ENCODE measurements around the gene CLK4.

Gene CLK4

DNA sequence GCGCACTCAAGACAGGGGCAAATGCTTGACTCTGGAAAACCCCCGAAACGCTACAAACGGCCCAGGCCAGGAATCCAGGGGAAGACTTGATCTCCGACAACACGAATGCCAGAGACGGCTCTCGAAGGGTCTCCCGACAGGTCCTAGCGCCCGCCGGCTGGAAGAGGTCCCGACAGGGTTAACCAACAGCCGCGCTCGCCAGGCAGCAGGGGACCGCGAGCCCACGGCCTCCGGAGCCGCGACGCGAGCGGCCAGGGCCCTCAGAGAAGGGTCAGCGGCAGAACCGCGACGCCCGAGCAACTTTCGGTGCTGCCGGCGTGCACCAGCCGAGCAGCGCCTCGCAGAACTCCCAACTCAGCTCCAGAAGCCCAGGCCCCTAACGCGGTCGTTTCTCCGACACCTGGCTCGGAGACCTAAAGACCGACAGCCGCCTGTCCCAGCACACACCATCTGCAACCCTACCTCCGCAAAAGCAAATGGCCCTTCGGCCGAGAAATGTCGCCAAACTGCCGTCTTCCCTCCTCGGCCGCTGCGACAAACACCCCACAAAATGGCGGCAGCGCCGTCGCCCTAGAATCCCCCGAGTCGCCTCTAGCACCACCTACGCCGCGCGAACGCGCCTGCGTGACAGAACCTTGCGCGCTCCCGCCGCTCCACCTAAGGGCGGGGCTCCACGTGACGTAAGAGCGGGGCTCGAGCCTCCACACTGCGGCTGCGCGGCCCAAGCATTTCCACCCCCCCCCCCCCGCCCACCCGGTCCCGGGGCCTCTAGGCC lies at the start of gene CLK4:
Gene CLK4 (minus strand): TSS at position 567 of the 775 bp plus-strand sequence. CDS start 3,634 bp downstream, outside the sequence.
- DNase-seq = peak; percentile 94

GRCh38 chr5:178675922-178676321 lies 49.1 kb upstream of the CLK4 start:
- DNase-seq = no peak

DNA sequence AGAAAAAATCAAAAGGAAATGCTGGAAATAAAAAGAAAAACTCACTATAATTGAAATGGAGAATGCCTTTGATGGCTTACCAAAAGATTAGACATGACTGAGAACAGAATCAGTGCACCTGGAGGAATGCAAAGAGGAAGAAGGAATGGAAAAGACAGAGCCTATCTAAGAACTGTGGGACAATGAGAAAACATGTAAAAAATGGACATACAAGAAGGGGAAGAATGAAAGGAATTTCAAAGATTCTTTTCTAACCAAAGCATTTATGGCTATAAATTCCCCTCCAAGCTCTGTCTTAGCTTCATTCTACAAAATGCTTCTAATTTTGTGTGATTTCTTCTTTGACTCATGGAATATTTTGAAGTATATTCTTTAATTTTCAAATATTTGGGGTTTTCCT lies 47.5 kb upstream of the CLK4 start:
- DNase-seq = no peak

DNA sequence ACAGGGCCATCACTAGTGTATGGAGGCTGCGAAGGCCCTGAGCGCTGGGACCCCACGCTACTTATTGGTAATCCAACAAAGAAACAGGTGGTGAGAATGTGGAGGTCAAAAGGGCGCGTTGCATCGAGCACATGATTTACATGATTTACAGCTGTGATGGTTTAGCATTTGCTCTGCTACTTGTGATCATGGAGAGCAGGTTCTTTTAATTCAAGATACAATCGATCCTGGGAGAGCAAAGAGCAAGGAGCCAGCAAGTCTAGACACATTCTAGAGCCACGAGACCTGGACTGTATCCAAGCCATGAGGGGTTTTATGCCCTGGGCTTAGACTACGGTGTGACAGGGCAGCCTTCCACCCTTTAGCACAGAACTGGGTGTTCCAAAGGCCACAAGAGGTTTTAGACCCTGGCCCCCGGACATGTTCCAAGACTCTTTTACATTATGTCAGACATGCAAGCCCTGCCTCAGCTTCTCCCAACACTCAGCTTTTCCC lies 47.0 kb upstream of the CLK4 start:
- no peak for DNase-seq

GRCh38 chr5:178672630-178673029 lies 45.8 kb upstream of the CLK4 start:
- no peak for DNase-seq

GRCh38 chr5:178671602-178672144 lies 44.8 kb upstream of the CLK4 start:
- DNase-seq = no peak

GRCh38 chr5:178670351-178670885 lies 43.6 kb upstream of the CLK4 start:
- no peak for DNase-seq

DNA sequence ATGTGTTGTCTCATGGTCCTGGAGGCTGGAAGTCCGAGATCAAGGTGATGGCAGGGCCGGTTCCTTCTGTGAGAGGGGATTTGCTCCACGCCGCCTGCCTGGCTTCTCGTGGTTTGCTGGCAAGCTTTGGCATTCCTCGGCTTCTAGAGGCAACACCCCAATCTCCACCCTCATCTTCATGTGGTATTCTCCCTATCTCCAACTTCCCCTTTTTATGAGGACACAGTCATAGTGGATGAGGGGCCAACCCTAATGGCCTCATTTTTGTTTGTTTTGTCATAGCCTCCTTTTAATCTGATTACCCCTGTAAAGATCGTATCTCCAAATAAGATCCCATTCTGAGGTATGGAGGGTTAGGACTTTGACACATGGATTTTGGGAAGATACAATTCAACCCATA lies 41.7 kb upstream of the CLK4 start:
- no peak for DNase-seq

DNA sequence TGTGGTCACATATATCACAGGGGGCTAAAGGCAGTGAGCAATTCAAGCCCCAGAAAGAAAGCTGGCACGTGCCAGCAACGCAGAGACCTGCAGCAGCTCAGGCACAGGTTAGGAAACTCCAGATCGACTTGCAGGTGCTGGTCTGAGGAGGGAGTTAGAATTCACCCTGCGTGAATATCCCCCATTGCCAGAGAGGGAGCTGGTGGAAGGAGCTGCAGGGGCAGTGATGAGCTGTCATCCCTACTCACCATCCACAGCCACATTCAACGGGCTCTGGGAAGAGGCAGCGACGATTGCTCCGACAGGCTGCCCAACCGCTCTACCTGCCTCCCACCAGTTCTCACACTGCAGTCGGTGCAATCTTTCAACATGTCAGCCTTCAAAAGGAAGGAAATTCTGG lies 40.8 kb upstream of the CLK4 start:
- DNase-seq = no peak

GRCh38 chr5:178667101-178667500 lies 40.3 kb upstream of the CLK4 start:
- DNase-seq = no peak

DNA sequence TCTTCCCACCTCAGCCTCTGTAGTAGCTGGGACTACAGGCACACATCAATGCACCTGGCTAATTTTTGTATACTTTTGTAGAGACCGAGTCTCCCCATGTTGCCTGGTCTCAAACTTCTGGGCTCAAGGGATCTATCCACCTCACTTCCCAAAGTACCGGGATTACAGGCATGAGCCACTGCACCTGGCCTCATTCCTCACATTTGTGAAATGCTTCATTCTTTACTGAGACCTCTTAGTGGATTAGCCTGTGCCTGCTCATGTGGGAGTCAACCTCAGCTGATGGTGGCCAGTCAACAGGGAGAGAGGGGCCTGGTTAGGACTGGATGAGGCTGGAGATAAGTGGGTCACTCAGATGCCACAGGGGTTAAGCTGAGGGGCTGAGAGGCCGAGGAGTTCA lies 37.3 kb upstream of the CLK4 start:
- no peak for DNase-seq

DNA sequence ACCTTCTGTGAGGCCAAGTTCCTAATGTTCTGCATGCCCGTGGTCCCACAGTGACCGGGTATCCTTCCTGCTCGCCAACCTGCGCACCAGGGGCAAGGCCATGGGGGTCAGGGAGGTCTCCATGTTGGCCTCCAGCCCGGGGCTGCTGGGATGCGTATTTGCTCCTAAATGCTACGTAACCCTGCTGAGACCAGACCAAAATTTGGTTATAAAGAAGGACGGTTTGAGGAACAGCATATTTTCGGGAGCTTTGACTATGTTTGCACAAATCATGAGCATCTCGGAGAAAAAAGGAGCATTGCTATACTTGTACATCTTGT lies 35.7 kb upstream of the CLK4 start:
- DNase-seq = no peak

GRCh38 chr5:178661836-178662540 lies 35.1 kb upstream of the CLK4 start:
- DNase-seq = no peak

DNA sequence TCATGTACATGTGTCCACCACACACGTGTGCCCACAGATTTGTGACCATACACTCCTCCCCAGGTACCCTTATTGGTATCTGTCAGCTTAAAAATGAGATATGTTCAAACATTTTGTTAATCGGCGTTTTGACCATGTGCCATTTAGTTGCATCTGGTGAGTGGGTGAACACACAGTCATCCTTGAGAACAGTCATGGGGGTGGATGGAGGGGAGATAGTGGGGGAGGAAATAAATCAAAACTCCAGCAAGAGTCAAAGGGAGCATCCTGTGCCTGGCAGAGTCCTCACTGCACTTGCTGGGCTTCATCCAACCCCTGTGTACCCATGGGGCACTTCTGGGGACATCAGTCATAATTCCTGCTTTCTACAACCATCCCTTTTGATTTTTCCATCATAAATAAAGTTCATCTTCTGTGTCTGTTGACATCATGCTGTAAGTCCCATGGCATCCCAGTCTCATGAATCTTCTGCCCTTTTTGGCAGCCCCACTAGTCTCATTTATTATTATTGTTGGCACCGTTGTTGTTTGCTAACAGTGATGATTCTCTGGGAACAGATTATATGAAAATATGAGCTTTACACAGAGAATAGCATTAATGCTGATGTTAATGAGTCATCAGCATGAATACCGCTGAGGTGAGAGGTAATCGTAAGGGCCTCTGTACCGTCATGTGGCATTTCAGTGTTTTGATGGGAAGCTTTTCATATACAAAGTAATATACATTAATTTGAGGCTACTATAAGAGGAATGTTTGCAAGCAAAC lies 24.4 kb upstream of the CLK4 start:
- no peak for DNase-seq

- DNase-seq = no peak
Observed at GRCh38 chr5:178650214-178650613, 23.4 kb upstream of the CLK4 start.

GRCh38 chr5:178649580-178649979 lies 22.7 kb upstream of the CLK4 start:
- no peak for DNase-seq

DNA sequence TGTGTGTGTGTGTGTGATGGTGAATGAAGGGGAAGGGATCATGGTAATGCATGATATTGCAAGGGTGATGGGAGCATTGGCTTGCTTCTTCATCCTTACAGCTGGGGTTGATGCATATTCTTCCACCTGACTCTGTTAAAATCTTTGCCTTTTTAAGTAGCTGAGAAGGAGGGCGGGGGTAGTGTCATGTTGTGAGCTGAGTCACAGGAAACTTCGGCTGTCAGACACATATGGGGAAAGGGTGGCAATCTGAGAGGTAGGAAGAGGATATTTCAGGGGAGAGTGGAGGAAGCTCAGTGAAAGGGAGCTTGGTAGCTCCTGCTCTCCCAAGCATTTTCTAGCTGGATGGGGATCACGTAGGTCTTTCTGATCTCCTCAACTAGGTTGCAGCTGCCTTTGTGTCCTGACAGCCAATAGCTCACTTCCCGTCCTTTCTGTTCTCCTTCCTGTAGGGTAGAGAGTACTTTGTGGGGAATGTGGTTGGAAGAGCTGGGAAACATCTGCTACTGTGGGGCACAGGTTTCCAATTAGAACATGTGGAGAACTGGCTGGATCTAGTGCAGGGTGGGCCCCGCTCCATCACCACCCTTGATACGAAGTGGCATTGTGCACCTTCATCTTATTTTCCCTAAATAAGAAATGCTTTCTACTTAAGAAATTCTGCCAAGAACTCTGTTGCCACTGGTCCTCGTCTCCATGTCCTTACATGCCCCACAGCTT lies 18.1 kb upstream of the CLK4 start:
- no peak for DNase-seq

- no peak for DNase-seq
Observed at GRCh38 chr5:178642351-178642909, 15.6 kb upstream of the CLK4 start.

DNA sequence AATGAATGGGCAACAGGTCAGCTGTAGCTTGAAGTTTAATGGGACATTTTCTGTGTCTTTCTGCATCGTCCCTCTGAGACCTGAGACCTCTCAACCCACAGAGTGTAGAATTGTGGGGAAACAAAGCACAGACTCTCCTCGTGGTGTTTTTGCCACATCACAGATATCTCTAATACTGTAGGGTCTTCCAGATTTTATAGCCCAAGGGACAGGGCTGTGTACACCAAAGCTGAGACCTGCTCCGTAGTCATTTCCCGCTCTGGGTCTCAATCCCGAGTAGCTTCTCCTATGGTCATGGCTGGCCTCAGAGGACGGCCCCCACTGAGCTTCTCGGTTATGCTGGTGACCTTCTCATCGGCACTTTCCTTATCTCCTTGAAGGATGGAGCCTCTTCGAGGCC lies 14.9 kb upstream of the CLK4 start:
- no peak for DNase-seq

DNA sequence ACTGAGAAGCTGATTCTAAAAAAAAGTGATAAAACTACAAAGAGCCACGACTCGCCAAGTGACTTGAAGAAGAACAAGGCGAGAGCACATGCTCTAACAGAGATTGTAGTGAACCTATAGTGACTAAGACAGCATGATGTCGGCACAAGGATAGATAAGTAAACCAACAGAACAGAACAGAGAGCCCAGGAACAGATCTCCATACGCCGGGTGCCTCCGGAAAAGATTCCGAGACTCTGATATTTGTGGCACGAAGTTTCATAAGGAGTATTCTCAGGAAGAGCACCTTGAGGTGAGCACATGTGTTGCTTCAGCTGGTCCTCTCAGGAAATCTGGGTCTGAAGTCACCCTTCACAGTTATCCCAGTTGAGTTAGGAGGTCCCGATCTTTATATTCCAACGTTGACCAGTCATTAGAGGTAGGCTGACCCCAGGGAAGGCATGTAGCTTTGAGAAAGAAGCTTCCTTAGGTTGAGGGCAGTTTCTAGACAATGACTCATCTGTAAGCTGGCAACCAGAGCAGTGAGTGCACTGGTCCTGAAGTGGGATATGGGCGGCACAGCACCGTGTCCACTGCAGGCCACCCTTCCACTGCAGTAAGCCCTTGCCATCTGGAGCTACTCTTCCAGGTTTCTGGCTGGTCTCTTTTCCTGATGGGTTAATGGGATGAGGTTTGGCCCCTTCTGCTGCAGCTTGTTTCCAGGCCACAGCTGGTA lies 13.6 kb upstream of the CLK4 start:
- DNase-seq = no peak

GRCh38 chr5:178637356-178638074 lies 10.7 kb upstream of the CLK4 start:
- DNase-seq = no peak

All from KG1 (cell line).